Tibial nerve (tissue), 3 donors: ENCODE data around the gene SPTBN1.

Experiments
- CTCF ChIP-seq, 5 experiments: fragments of 200-600 bp in 3 of 5; fragments of 450-650 bp in 2 of 5; sonication (generic) in 3 of 5; IDR thresholded peaks; one replicate each; pipeline ENCODE4 v1.5.1; 2016 to 2019; ENCODE audit warnings: antibody characterized with exemption in 5 of 5, mild to moderate bottlenecking in 3 of 5, moderate library complexity in 2 of 5
- POLR2A ChIP-seq, 2 donors: fragments of 450-650 bp; IDR thresholded peaks; one replicate each; pipeline ENCODE4 v1.6.1; 2017; ENCODE audit warnings: antibody characterized with exemption in 2 of 2, mild to moderate bottlenecking in 2 of 2, moderate library complexity in 2 of 2

GRCh38 chr2:54668711-54669110, 212.6 kb downstream of the SPTBN1 start:
- TF ChIP-seq POLR2A (IDR thresholded peaks at IDR 0.05) (no peak), CTCF (IDR thresholded peaks at IDR 0.05) (no peak)
